GM18519 (cell line): ENCODE results near the gene SETD6.

Source experiments
- ATAC-seq: cut with Tn5 transposase; IDR thresholded peaks from one replicate; pipeline ENCODE4 v1.9.1; 2021; ENCODE audit warnings: mild to moderate bottlenecking, moderate library complexity; ENCODE audit not compliant: unreplicated experiment, low FRiP score

The SETD6 gene

DNA sequence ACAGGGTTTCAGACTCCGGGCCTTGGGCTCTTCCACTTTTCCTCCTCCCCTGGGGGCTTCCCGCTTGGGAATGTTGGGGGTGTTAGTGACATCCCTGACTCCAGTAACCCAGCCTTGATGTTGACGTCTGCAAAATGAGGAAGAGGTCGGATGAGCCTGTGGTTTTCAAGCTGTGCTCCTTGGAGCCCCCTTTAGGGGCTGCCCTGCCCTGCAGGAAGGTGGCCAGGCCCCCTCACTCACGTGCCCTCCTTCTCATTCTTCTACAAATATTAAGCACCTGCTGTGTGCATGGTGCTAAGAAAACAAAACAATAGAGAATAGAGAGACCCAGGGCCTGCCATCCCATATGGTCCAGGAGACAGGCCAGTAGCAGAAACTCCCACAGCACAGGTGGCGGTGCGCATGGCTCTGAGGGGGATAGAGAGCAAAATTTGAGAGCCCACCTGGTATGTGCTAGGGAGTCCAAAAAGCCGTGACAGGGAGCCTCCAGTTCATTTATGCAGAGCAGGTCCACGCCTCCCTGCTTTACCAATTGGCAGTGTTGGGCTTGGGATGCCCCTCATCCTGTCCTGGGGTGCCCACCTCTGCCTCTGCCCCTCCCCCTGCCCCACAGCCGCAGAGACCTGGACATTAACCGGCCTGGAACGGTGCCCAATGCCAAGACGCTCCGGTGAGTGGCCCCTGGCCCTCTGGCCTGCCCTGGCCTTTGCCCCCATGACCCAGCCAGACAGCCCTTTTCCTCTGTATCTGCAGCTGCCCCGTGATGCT, 7.9 kb upstream of the SETD6 start:
- ATAC-seq: no peak

DNA sequence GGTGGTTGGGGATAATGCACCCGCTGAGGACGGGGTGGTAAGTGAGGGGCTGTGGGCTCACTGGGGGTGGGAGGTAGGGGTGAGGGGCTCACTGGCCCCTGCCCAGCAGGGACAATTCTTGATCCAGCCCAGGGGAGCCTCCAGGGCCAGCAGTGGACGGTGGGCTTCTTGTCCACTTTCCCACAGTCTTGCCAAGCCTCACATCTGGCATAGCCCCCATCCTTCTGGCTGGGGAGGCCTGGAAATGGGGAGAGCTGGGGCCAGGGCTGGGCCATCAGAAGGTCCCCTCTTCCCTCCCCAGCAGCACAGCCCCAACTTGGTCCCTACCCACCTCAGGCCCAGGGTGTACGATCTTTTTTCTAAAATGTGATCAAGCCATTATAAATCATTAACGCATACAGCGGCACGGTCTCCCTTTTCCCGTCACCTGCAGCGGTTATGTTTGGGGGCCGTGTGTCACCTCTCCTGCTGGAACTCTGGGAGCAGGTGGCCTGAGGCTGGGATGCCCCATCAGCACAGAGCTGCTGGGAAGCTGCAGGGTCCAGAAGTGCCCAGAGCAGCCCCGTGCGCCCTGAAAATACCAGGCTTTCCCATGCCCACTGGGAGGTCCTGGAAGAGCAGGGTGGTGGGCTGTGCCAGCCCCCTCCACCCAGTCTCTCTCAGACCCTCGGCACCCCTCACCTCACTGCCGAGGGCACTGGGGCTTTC, 7.2 kb upstream of the SETD6 start:
- ATAC-seq: no peak

GRCh38 chr16:58508671-58509251, 6.6 kb upstream of the SETD6 start:
- no peak for ATAC-seq

DNA sequence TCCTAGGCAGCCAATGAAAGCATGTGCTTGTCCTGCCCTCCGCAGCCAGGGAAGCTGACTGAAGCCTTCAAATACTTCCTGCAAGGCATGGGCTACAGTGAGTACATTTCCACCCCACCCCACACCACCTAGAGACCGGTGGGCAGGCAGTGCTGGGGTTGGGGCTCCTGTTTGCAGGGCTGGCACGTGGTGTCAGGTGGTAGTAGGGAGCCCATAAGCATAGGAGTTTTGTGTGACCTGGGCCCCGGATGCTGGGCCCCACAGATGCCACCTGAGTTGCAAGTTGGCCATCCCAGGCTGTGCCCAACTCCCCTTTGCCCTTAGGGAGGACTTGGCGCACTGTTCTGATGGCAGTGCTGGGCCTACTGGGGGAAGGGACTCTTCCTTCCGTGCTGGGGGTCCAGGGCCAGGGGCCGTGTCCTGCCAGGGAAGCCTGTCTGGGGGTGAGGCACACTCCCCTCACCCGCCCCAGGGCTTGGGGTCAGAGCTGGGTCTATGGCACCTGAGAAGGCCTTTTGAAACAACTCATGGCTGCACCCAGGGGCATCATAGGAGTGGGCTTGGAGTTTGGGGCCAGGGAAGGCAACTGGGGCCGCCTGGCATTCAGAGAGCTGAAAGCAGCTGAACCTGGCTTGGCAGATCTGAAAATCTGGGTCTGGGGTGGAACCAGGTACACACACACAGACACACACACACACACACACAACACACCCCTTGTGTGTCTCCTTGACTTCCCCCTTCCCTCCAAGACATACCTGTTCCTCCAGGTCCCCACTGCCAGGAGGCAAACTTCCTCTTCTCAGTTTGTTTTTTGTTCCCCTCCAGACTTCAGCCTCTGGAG, 5.8 kb upstream of the SETD6 start:
- ATAC-seq: no peak

GRCh38 chr16:58510097-58510775, 5.1 kb upstream of the SETD6 start:
- no peak for ATAC-seq

DNA sequence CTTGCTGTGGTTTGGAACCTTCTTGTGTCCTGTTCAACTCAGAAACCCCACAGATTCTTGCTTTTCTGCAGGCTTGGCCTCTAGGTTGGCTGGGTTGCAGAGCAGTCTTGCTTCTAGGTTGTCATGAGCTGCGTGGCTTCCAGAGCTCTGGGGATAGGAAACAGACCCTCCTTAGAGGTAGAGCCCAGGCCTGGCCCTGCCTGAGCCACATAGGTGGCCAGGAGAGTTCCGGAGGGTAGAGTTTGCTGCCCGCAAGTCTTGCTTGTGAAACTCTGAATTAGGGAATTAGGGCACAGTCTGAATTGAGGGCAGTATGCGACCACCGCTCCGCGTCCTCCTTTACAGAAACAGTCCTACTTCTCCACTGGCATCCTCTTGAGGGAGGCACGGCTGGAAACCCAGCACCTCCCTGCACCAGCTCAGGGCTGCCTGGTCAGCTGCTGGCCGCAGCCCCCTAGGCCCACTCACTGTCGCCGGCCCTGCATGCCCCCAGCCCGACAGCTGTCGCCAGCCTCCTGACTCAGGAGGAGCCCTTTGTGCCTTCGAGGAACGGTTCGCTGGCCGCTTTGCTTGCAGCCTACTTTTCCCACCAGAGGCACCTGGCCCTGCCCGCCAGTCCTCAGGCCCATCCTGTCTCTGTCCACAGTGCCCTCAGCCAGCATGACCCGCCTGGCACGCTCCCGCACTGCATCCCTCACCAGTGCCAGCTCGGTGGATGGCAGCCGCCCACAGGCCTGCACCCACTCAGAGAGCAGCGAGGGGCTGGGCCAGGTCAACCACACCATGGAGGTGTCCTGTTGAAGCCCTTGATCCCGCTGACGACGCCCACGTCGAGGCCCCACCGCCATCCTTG, 4.3 kb upstream of the SETD6 start:
- ATAC-seq: no peak

GRCh38 chr16:58511933-58512815, 3.1 kb upstream of the SETD6 start:
- no peak for ATAC-seq

DNA sequence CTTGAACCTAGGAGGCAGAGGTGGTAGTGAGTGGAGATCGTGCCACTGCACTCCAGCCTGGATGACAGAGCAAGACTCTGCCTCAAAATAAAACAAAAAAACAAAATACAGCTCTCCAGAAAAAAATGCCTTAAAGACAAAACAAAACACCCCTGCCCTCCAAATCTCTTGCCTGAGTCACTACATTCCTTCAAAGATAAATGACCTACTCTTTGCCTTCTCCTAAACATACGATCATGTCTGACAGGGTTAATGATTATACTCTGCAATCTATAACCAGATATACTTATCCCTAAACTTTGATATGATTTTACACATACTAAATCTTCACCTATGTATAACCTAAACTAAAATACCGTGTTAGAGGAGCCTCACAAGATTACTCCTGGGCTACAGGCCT, 1.4 kb upstream of the SETD6 start:
- ATAC-seq: no peak

- ATAC-seq: peak; percentile 37
Measured at GRCh38 chr16:58515871-58516767, 802 bp downstream of the SETD6 start.

DNA sequence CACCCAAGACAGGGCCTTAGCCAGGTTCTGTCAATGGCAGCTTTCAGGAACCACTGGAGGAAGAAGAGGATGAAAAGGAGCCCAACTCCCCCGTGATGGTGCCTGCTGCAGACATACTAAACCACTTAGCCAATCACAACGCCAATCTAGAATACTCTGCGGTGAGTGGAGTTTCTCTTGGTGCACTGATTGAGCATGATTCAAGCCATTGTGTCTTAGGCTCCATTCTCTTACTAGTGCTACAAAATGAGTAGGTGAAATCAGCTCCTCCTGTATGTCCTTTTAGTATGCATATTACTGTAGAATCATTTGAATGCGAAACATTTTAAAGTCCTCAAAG, 1.4 kb downstream of the SETD6 start:
- no peak for ATAC-seq

- peak; percentile 37 for ATAC-seq
Measured at GRCh38 chr16:58518083-58518979, 3.0 kb downstream of the SETD6 start.

DNA sequence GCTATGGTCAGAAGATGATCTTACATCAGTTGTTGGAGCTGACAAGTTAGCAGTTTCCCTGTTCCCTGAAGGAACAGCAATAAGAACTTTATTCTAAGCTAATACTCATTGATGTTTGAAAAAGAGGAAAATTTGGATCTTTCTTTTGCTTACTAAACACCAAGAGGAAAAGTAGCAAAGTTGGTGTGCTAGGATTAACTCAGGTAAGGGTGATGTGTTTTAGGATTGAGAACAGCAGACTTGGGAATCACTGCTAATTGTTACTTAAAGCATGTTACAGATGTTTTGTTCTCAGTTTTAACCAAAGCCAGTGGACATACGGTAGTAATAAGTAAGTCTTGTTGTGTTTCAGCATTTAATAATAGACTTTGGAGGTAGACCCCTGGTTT, 3.7 kb downstream of the SETD6 start:
- ATAC-seq: no peak

- no peak for ATAC-seq
Measured at GRCh38 chr16:58519707-58520106, 4.4 kb downstream of the SETD6 start.

DNA sequence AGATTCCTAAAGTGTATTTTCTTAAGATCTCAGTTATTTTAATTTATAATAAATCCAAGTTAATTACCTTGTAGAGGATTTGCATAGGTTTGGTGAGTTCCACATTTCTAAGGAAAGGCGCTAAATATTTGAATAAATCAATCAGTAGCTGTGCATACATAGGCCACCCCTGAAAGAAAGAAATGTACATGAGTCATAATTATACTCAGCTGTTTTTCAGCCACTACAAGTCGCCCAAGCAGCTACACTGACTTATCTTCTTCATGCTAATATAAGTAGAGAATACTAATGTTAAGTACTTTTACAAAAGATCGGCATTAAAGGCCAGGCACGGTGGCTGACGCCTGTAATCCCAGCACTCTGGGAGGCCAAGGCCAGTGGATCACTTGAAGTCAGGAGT, 14.9 kb downstream of the SETD6 start:
- ATAC-seq: no peak

DNA sequence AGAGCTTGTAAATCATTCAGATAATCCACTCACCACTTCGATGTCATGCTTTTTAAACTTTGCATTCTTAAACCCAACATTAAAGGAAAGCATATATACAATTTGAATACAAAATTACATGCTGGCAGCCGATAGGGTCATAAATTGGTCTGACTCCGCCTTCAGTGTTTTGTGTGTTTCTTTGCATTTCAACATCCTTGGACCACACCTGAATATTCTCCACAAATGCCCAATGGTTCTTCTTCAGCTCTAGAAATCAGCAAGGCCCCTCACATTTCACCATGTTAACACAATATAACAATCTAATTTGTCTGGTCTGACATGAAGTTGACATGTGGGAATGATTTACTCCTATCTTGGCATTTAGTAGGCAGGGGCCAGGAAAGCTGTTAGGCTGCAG, 17.1 kb downstream of the SETD6 start:
- ATAC-seq: no peak

- no peak for ATAC-seq
Measured at GRCh38 chr16:58533751-58534470, 18.6 kb downstream of the SETD6 start.
